Glutamatergic neuron (in vitro differentiated cells): ENCODE data around the gene CBX1. TPM values are rescaled to one million over a fixed set of nuclear protein-coding genes. Genes with fewer than 3 reads are reported as not detected.

Source experiments
- DNase-seq: peaks from one replicate; pipeline ENCODE4 v3.0.0; 2022
- H3K27ac Mint-ChIP-seq: one replicate; pipeline ENCODE4 v1.8.0; 2020; ENCODE audit warnings: mild to moderate bottlenecking, mixed read lengths, inconsistent platforms; ENCODE audit not compliant: unreplicated experiment
- H3K27me3 Mint-ChIP-seq: one replicate; pipeline ENCODE4 v1.8.0; 2020; ENCODE audit warnings: mild to moderate bottlenecking, moderate library complexity, mixed read lengths, inconsistent platforms; ENCODE audit not compliant: unreplicated experiment
- H3K36me3 Mint-ChIP-seq: one replicate; pipeline ENCODE4 v1.8.0; 2020; ENCODE audit warnings: mild to moderate bottlenecking, mixed read lengths, inconsistent platforms; ENCODE audit not compliant: unreplicated experiment
- H3K4me1 Mint-ChIP-seq: one replicate; pipeline ENCODE4 v1.8.0; 2020; ENCODE audit warnings: mild to moderate bottlenecking, low read depth, mixed read lengths, inconsistent platforms; ENCODE audit not compliant: unreplicated experiment
- H3K4me3 Mint-ChIP-seq: one replicate; pipeline ENCODE4 v1.8.0; 2020; ENCODE audit warnings: mild to moderate bottlenecking, mixed read lengths, inconsistent platforms; ENCODE audit not compliant: unreplicated experiment
- H3K9me3 Mint-ChIP-seq: one replicate; pipeline ENCODE4 v1.8.0; 2020; ENCODE audit warnings: mild to moderate bottlenecking, moderate library complexity, mixed read lengths, inconsistent platforms; ENCODE audit not compliant: unreplicated experiment
- total RNA-seq: library from RNA; stranded (reverse); fragmentation: NEBNext Ultra II Directional; extraction: Animal tissue kit (Norgen Biotek cat#: 25700); gene quantifications from one replicate; pipeline ENCODE4 v1.2.1, GENCODE V29; 2021; ENCODE audit not compliant: unreplicated experiment
- TF ChIP-seq, protein P1 (sequence below): fragments of 200-600 bp; sonication (generic); IDR thresholded peaks from one replicate; pipeline ENCODE4 v1.5.0; 2021; ENCODE audit not compliant: partially characterized antibody, unreplicated experiment

CBX1 gene
- total RNA-seq, 1 donor from 2014 or later: 141 TPM

DNA sequence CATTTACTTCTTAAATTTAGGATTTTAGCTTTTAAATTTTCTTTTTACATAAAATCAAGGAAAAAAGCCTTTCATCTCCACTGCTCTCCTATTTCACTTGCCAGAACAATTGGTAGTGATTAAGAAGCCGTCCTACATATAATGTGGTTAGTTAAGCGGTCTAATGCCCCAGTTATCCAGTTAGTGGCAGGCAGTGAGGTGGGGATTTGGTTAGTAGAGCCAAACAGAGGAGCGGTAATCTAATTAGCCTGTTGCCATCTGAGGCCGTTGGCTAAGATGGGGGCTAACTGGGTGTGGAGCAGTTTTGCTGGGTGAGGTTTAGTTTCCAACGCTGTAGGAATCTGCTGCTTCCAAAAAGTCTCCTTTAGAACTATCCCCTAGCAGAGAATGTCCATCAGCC is 28.7 kb upstream of the CBX1 start:
- Mint-ChIP-seq H3K4me1 (peaks cover 38% of the 10 kb centered on the region), H3K9me3 (peaks cover 9% of the 10 kb centered on the region), H3K36me3 (no peaks in the 10 kb centered on the region), H3K27ac (peak overlapping the region; percentile 39), H3K4me3 (peak overlapping the region; percentile 12), H3K27me3 (peaks cover 4% of the 10 kb centered on the region)
- no peak for DNase-seq
- TF ChIP-seq, protein P1, sequence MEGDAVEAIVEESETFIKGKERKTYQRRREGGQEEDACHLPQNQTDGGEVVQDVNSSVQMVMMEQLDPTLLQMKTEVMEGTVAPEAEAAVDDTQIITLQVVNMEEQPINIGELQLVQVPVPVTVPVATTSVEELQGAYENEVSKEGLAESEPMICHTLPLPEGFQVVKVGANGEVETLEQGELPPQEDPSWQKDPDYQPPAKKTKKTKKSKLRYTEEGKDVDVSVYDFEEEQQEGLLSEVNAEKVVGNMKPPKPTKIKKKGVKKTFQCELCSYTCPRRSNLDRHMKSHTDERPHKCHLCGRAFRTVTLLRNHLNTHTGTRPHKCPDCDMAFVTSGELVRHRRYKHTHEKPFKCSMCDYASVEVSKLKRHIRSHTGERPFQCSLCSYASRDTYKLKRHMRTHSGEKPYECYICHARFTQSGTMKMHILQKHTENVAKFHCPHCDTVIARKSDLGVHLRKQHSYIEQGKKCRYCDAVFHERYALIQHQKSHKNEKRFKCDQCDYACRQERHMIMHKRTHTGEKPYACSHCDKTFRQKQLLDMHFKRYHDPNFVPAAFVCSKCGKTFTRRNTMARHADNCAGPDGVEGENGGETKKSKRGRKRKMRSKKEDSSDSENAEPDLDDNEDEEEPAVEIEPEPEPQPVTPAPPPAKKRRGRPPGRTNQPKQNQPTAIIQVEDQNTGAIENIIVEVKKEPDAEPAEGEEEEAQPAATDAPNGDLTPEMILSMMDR: no peak

DNA sequence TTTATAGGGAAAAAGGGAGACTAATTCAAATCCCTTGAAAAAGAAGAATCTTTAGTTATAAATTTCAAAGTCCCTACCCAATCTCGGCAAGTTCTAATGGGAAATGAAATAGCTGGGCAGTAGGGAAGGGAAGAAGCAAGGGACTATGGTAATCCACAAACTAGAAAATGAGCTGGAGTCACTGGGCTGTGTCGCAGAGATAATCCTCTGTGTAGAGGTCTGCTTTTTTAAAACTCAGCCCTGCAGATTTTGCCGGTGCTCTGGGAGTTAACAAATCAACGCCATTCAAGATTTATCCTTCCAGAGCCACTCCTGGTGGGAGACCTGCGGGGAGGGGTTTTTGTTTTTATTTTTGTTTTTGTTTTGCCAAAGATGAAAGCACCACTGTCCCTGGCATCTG is 27.1 kb upstream of the CBX1 start:
- peaks cover 9% of the 10 kb centered on the region for H3K9me3 Mint-ChIP-seq
- peaks cover 43% of the 10 kb centered on the region for H3K4me1 Mint-ChIP-seq
- DNase-seq: no peak

DNA sequence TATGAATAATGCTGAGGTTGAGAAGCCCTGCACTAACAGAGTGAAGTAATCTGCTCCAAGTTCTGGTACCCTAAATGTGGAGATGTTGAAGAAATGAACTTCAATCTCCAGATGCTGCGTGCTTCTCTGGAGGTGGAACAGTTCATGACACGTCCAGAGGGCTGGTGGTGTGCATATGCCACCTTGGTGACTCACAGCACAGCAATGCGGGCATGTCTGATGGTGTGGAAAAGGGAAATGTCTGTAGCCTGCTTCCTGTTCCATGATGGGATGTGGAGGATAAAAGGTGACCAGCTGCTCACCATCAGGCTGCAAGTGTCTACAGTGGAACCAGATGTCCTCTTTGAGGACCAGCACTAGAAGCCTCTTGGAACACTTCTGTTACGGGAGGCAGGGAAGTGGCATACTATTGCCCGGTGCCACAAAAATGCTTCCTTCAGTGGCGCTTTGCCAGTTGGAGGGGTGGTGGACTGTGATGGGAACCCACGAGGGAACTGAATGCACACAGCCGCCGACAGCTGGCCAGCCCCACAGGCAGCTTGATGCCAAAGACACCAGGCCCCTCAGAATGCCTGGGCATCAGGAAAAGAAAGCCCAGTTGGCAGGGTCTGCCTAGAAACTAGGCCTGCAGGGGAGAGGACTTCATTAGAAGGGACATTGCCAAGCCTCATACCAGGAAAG is 26.2 kb upstream of the CBX1 start:
- peak; percentile 33 for DNase-seq
- H3K27ac Mint-ChIP-seq: peak overlapping the region; percentile 89
- H3K27me3 Mint-ChIP-seq: peaks cover 7% of the 10 kb centered on the region
- H3K4me3 Mint-ChIP-seq: peak overlapping the region; percentile 46
- no peaks in the 10 kb centered on the region for H3K36me3 Mint-ChIP-seq
- TF ChIP-seq, protein P1: no peak
- H3K9me3 Mint-ChIP-seq: peaks cover 14% of the 10 kb centered on the region
- peaks cover 52% of the 10 kb centered on the region for H3K4me1 Mint-ChIP-seq

More for the DNA sequence above, 27.1 kb upstream of the CBX1 start:
- peak overlapping the region; percentile 80 for H3K27ac Mint-ChIP-seq
- TF ChIP-seq, protein P1: no peak
- no peaks in the 10 kb centered on the region for H3K36me3 Mint-ChIP-seq
- peaks cover 4% of the 10 kb centered on the region for H3K27me3 Mint-ChIP-seq
- peak overlapping the region; percentile 30 for H3K4me3 Mint-ChIP-seq

DNA sequence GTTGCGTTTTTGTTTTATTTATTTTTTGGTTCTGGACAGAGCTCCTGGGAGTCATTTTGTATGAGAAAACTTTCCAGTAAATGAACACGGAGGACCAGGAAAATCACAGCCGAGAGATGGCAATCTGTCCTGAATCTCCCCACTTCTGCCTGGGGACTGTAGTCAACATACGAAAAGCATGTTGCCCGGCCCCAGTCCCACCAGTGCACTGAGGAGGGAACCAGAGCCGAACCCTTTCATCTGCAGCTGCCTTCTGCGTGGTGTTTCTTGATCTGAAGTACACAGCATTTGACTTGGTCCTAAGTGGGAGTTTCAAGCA is 25.2 kb upstream of the CBX1 start:
- TF ChIP-seq, protein P1: no peak
- no peaks in the 10 kb centered on the region for H3K36me3 Mint-ChIP-seq
- H3K27me3 Mint-ChIP-seq: peaks cover 6% of the 10 kb centered on the region
- DNase-seq: no peak
- peaks cover 60% of the 10 kb centered on the region for H3K4me1 Mint-ChIP-seq
- H3K27ac Mint-ChIP-seq: peak overlapping the region; percentile 89
- H3K9me3 Mint-ChIP-seq: peaks cover 15% of the 10 kb centered on the region
- H3K4me3 Mint-ChIP-seq: peak overlapping the region; percentile 28

DNA sequence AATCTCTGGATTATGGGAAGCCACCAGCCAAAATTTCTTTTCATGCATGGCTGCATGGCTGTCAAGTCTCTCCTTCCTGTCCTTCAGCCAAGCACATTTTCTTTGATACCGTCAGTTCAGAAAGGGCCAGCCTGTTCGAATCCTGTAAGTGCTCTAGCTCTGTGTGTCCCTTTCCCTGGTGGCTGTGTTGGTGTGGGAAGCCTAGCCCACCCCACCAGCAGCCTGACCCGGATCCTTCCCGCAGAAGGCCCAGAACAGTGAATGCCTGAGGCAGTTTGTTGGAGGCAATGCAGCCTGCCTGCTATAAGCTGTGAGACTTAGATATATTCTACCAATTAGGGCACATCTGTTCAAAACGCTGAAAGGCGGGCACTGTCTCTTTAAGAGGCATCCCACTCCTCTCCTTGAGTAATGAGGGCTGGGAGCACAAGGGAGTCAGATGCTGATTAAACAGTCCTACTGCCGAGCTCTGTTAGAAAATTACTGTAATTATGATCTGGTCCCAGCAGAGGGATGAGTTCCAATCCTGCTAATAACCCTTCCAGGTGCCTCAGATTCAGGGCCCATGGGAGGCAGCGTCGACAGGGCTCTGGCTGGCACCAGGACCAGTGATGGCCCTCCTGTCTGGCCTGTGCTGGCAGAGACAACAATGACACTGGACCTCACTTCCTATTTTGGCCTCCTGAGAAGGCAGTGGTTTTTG is 24.7 kb upstream of the CBX1 start:
- peaks cover 15% of the 10 kb centered on the region for H3K9me3 Mint-ChIP-seq
- peaks cover 3% of the 10 kb centered on the region for H3K27me3 Mint-ChIP-seq
- H3K4me3 Mint-ChIP-seq: no peak overlapping the region
- H3K36me3 Mint-ChIP-seq: no peaks in the 10 kb centered on the region
- H3K4me1 Mint-ChIP-seq: peaks cover 61% of the 10 kb centered on the region
- H3K27ac Mint-ChIP-seq: peak overlapping the region; percentile 89
- peak; percentile 37 for DNase-seq
- TF ChIP-seq, protein P1: no peak
